Activated CD4-positive, alpha-beta T cell treated with anti-CD3 and anti-CD28 coated beads for 36 hours (primary cell): ENCODE measurements around the gene ELL2. TPM values are rescaled to one million over a fixed set of nuclear protein-coding genes. Genes with fewer than 3 reads are reported as not detected.

Experiments used
- ATAC-seq: fragments of 200-7000 bp; cut with Tn5 transposase; one replicate; pipeline ENCODE4 v1.10.0; 2021; ENCODE audit warnings: mild to moderate bottlenecking, moderate library complexity
- CTCF ChIA-PET: fragments of 350-600 bp; sonication (Branson Sonifier 250); formaldehyde crosslinking; loops from one replicate; lab custom pipeline; 2021; ENCODE audit warnings: antibody characterized with exemption; lab: Charles Lee
- POLR2A ChIA-PET: fragments of 350-600 bp; sonication (Branson Sonifier 250); formaldehyde crosslinking; loops from one replicate; lab custom pipeline; 2021; ENCODE audit warnings: antibody characterized with exemption, inconsistent platforms; lab: Charles Lee
- DNase-seq: peaks from one replicate; pipeline ENCODE4 v3.0.0-alpha.2; 2020
- H3K27ac Mint-ChIP-seq: one replicate; pipeline ENCODE4 v1.8.0; 2021; ENCODE audit warnings: mixed read lengths
- H3K27me3 Mint-ChIP-seq: one replicate; pipeline ENCODE4 v1.8.0; 2021; ENCODE audit warnings: mixed read lengths
- H3K36me3 Mint-ChIP-seq: one replicate; pipeline ENCODE4 v1.8.0; 2021; ENCODE audit warnings: low read depth, mixed read lengths
- H3K4me1 Mint-ChIP-seq: one replicate; pipeline ENCODE4 v1.8.0; 2021; ENCODE audit warnings: mixed read lengths
- H3K4me3 Mint-ChIP-seq: one replicate; pipeline ENCODE4 v1.8.0; 2021; ENCODE audit warnings: mild to moderate bottlenecking, moderate library complexity, mixed read lengths
- H3K9me3 Mint-ChIP-seq: one replicate; pipeline ENCODE4 v1.8.0; 2021; ENCODE audit warnings: low read depth, mixed read lengths
- intact Hi-C, 2 experiments: fragments of 100-400 bp; cut with DNase I in 1 of 2; cut with micrococcal nuclease in 1 of 2; formaldehyde crosslinking; loops; one replicate each; pipeline versions ENCODE4 v1.14.2 to v1.15.1; 2022 to 2024; cut with DNase I, micrococcal nuclease
- total RNA-seq, 2 experiments: library from RNA; stranded (reverse); gene quantifications; one replicate each; pipeline ENCODE4 v1.2.3, GENCODE V29; 2021

ELL2 gene
- total RNA-seq, 2 experiments from 2014 or later, result 87.6 to 131 TPM

GRCh38 chr5:95995962-95996489 lies 34.4 kb upstream of the ELL2 start:
- ATAC-seq (no peak), DNase-seq (no peak)
- H3K4me1 Mint-ChIP-seq, result peaks cover 7% of the 10 kb centered on the region
- no peak overlapping the region for H3K4me3 Mint-ChIP-seq
- intact Hi-C loops, result no loop called here
- H3K27ac Mint-ChIP-seq, result no peak overlapping the region
- ChIA-PET POLR2A (no interaction called here), CTCF (interaction anchor here (1.0 kb wide), 1 partner anchor 10 kb away, joined by 5 read pairs; no protein-coding TSS in a partner anchor)
- H3K27me3 Mint-ChIP-seq, result peaks cover 7% of the 10 kb centered on the region
- no peaks in the 10 kb centered on the region for H3K9me3 Mint-ChIP-seq
- no peaks in the 10 kb centered on the region for H3K36me3 Mint-ChIP-seq

- Mint-ChIP-seq H3K27me3 (peaks cover 4% of the 10 kb centered on the region), H3K4me1 (peaks cover 7% of the 10 kb centered on the region), H3K27ac (no peak overlapping the region), H3K36me3 (no peaks in the 10 kb centered on the region), H3K4me3 (no peak overlapping the region), H3K9me3 (no peaks in the 10 kb centered on the region)
- ATAC-seq (no peak), DNase-seq (no peak)
- intact Hi-C loops, result no loop called here
- ChIA-PET CTCF (no interaction called here), POLR2A (no interaction called here)
Measured at GRCh38 chr5:95993776-95994175, 32.1 kb upstream of the ELL2 start.

GRCh38 chr5:95993266-95993665 lies 31.6 kb upstream of the ELL2 start:
- ATAC-seq, result no peak
- Mint-ChIP-seq H3K9me3 (no peaks in the 10 kb centered on the region), H3K27ac (no peak overlapping the region), H3K27me3 (peaks cover 3% of the 10 kb centered on the region), H3K36me3 (no peaks in the 10 kb centered on the region), H3K4me3 (no peak overlapping the region), H3K4me1 (peaks cover 7% of the 10 kb centered on the region)
- POLR2A ChIA-PET, result no interaction called here
- no peak for DNase-seq
- intact Hi-C loops, result no loop called here
- CTCF ChIA-PET, result interaction anchor here (0.6 kb wide), 1 partner anchor 97 kb away, joined by 4 read pairs; no protein-coding TSS in a partner anchor

- ATAC-seq, result no peak
- intact Hi-C loops, result no loop called here
- Mint-ChIP-seq H3K27ac (no peak overlapping the region), H3K9me3 (no peaks in the 10 kb centered on the region), H3K27me3 (peaks cover 2% of the 10 kb centered on the region), H3K4me1 (no peaks in the 10 kb centered on the region), H3K36me3 (no peaks in the 10 kb centered on the region), H3K4me3 (no peak overlapping the region)
- ChIA-PET POLR2A (no interaction called here), CTCF (interaction anchor here (1.1 to 1.4 kb wide), 2 partner anchors 11 to 13 kb away, joined by 4 to 5 read pairs; no protein-coding TSS in a partner anchor)
- DNase-seq, result no peak
Measured at GRCh38 chr5:95989283-95990048, 27.8 kb upstream of the ELL2 start.

GRCh38 chr5:95988877-95989276 lies 27.2 kb upstream of the ELL2 start:
- Mint-ChIP-seq H3K27ac (no peak overlapping the region), H3K9me3 (no peaks in the 10 kb centered on the region), H3K27me3 (peaks cover 2% of the 10 kb centered on the region), H3K4me1 (no peaks in the 10 kb centered on the region), H3K4me3 (no peak overlapping the region), H3K36me3 (no peaks in the 10 kb centered on the region)
- intact Hi-C loops, result no loop called here
- CTCF ChIA-PET, result interaction anchor here (0.5 to 1.4 kb wide), 3 partner anchors 11 to 1210 kb away, joined by 3 to 5 read pairs (median 4); no protein-coding TSS in a partner anchor
- POLR2A ChIA-PET, result no interaction called here
- DNase-seq (no peak), ATAC-seq (no peak)

- ATAC-seq, result no peak
- Mint-ChIP-seq H3K4me3 (no peak overlapping the region), H3K4me1 (no peaks in the 10 kb centered on the region), H3K27me3 (peaks cover 2% of the 10 kb centered on the region), H3K9me3 (no peaks in the 10 kb centered on the region), H3K36me3 (no peaks in the 10 kb centered on the region), H3K27ac (no peak overlapping the region)
- DNase-seq, result no peak
- ChIA-PET POLR2A (no interaction called here), CTCF (interaction anchor here (1.0 to 1.4 kb wide), 3 partner anchors 11 to 13 kb away, joined by 3 to 5 read pairs (median 4); no protein-coding TSS in a partner anchor)
- intact Hi-C loops, result no loop called here
Measured at GRCh38 chr5:95988094-95988493, 26.4 kb upstream of the ELL2 start.

- Mint-ChIP-seq H3K27me3 (peaks cover 2% of the 10 kb centered on the region), H3K9me3 (no peaks in the 10 kb centered on the region), H3K4me1 (no peaks in the 10 kb centered on the region), H3K36me3 (no peaks in the 10 kb centered on the region), H3K27ac (no peak overlapping the region), H3K4me3 (no peak overlapping the region)
- DNase-seq (no peak), ATAC-seq (no peak)
- ChIA-PET POLR2A (no interaction called here), CTCF (interaction anchor here (0.7 to 1.5 kb wide), 3 partner anchors 9 to 349 kb away, joined by 3 to 5 read pairs (median 4); no protein-coding TSS in a partner anchor)
- intact Hi-C loops, result no loop called here
Measured at GRCh38 chr5:95986937-95987520, 25.4 kb upstream of the ELL2 start.

GRCh38 chr5:95986001-95986400 lies 24.4 kb upstream of the ELL2 start:
- H3K27me3 Mint-ChIP-seq, result peaks cover 2% of the 10 kb centered on the region
- intact Hi-C loops, result no loop called here
- H3K36me3 Mint-ChIP-seq, result no peaks in the 10 kb centered on the region
- no peaks in the 10 kb centered on the region for H3K4me1 Mint-ChIP-seq
- POLR2A ChIA-PET, result no interaction called here
- no peak for ATAC-seq
- H3K4me3 Mint-ChIP-seq, result no peak overlapping the region
- CTCF ChIA-PET, result interaction anchor here (0.5 to 1.9 kb wide), 7 partner anchors 9 to 349 kb away, joined by 3 to 7 read pairs (median 4); no protein-coding TSS in a partner anchor
- no peaks in the 10 kb centered on the region for H3K9me3 Mint-ChIP-seq
- H3K27ac Mint-ChIP-seq, result no peak overlapping the region
- DNase-seq, result no peak

- H3K4me1 Mint-ChIP-seq, result no peaks in the 10 kb centered on the region
- H3K27me3 Mint-ChIP-seq, result peaks cover 2% of the 10 kb centered on the region
- ATAC-seq, result no peak
- H3K9me3 Mint-ChIP-seq, result no peaks in the 10 kb centered on the region
- intact Hi-C loops, result no loop called here
- CTCF ChIA-PET, result interaction anchor here (1.1 to 1.9 kb wide), 3 partner anchors 18 to 101 kb away, joined by 3 to 7 read pairs (median 4); no protein-coding TSS in a partner anchor
- H3K36me3 Mint-ChIP-seq, result no peaks in the 10 kb centered on the region
- no peak for DNase-seq
- POLR2A ChIA-PET, result no interaction called here
- H3K4me3 Mint-ChIP-seq, result no peak overlapping the region
- H3K27ac Mint-ChIP-seq, result no peak overlapping the region
Measured at GRCh38 chr5:95985249-95985648, 23.6 kb upstream of the ELL2 start.

GRCh38 chr5:95984287-95984938 lies 22.8 kb upstream of the ELL2 start:
- POLR2A ChIA-PET, result no interaction called here
- Mint-ChIP-seq H3K4me1 (no peaks in the 10 kb centered on the region), H3K36me3 (no peaks in the 10 kb centered on the region), H3K4me3 (no peak overlapping the region), H3K27ac (no peak overlapping the region), H3K9me3 (no peaks in the 10 kb centered on the region), H3K27me3 (peaks cover 2% of the 10 kb centered on the region)
- CTCF ChIA-PET, result interaction anchor here (1.9 kb wide), 1 partner anchor 21 kb away, joined by 7 read pairs; no protein-coding TSS in a partner anchor
- ATAC-seq (no peak), DNase-seq (no peak)
- intact Hi-C loops, result no loop called here

GRCh38 chr5:95983509-95983908 lies 21.9 kb upstream of the ELL2 start:
- no peak for ATAC-seq
- ChIA-PET CTCF (no interaction called here), POLR2A (no interaction called here)
- H3K4me1 Mint-ChIP-seq, result no peaks in the 10 kb centered on the region
- peaks cover 2% of the 10 kb centered on the region for H3K27me3 Mint-ChIP-seq
- H3K4me3 Mint-ChIP-seq, result no peak overlapping the region
- no peak for DNase-seq
- intact Hi-C loops, result no loop called here
- H3K9me3 Mint-ChIP-seq, result no peaks in the 10 kb centered on the region
- H3K27ac Mint-ChIP-seq, result no peak overlapping the region
- H3K36me3 Mint-ChIP-seq, result no peaks in the 10 kb centered on the region
